Choroid plexus epithelial cell (primary cell): ENCODE measurements around the gene HHATL.

Source experiments
- DNase-seq: peaks from one replicate; pipeline ENCODE4 v3.0.0-alpha.2; 2010; ENCODE audit warnings: low read depth
- H3K4me3 ChIP-seq: 2 replicates; pipeline ENCODE4 v1.5.1; 2011; ENCODE audit warnings: low read depth, mild to moderate bottlenecking, control low read depth, low read length, moderate library complexity
- TF ChIP-seq, protein P1 (sequence below): conservative IDR thresholded peaks from 2 replicates; pipeline ENCODE4 v1.5.1; 2011; ENCODE audit warnings: low read depth, mild to moderate bottlenecking, control low read depth, inconsistent platforms, low read length, moderate library complexity

HHATL gene

DNA sequence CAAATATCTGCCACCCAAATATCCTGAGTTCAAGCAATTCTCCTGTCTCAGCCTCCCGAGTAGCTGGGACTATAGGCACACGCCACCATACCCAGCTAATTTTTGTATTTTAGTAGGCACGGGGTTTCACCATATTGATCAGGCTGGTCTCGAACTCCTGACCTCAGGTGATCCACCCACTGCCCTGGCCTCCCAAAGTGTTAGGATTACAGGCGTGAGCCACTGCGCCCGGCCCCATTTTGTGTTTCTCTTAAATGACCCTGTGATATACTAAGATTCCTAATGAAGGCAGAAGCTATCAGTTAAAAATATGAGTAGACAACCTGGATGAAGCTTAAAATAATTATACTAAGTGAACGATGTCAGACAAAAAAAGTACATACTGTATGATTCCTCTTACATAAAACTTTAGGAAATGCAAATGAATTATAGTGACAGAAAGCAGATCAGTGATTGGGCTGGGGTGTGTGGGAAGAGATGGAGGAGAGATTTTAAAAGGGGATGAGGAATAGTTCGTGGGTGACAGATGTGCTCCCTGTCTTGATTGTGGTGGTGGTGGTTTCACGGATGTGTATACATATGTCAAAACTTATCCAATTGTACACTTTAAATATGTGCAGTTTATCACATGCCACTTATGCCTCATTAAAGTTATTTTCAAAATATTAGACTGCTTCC lies 21.1 kb downstream of the HHATL start:
- TF ChIP-seq, protein P1, sequence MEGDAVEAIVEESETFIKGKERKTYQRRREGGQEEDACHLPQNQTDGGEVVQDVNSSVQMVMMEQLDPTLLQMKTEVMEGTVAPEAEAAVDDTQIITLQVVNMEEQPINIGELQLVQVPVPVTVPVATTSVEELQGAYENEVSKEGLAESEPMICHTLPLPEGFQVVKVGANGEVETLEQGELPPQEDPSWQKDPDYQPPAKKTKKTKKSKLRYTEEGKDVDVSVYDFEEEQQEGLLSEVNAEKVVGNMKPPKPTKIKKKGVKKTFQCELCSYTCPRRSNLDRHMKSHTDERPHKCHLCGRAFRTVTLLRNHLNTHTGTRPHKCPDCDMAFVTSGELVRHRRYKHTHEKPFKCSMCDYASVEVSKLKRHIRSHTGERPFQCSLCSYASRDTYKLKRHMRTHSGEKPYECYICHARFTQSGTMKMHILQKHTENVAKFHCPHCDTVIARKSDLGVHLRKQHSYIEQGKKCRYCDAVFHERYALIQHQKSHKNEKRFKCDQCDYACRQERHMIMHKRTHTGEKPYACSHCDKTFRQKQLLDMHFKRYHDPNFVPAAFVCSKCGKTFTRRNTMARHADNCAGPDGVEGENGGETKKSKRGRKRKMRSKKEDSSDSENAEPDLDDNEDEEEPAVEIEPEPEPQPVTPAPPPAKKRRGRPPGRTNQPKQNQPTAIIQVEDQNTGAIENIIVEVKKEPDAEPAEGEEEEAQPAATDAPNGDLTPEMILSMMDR = no peak
- no peak for DNase-seq

DNA sequence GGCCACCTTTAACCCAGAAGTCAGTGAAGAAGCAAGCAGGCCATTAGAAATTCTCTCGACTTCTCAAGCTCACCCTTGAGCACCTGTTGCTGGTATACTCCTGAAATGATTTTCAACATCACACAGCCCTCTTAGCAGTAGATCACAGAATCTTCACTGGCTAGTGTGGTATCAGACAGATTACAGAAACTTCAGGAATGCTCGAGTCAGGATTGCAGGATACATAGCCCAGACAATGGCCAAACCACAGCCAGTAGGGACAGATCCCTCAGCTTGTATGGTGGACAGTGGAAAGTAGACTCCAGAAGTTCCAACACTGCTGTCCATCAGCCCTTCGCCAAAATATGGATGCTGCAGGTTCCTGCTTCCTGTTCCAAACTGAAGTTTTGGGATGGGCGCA lies 21.8 kb downstream of the HHATL start:
- TF ChIP-seq, protein P1 = no peak
- peak; percentile 30 for DNase-seq
- no peak overlapping the region for H3K4me3 ChIP-seq

More for the DNA sequence above, 21.1 kb downstream of the HHATL start:
- no peak overlapping the region for H3K4me3 ChIP-seq

DNA sequence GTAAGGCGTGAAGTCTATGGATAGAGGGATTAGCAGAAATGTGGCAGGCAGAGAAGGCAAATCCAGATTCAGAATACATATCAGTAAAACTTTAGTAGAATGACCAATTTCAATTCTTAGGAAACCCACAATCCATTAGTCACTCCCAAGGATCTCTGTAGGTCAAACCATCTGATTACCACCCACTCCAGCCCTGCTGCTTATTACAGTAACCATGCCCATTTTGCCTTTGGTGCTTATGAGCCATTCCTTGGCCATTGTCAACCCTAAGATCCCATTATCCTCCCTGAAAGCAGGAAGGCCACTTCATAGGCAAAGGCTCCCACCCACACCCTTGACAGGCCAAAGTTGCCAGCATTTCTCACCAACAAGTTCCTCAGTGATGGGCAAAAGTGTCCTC lies 22.3 kb downstream of the HHATL start:
- no peak overlapping the region for H3K4me3 ChIP-seq
- peak; percentile 31 for DNase-seq
- TF ChIP-seq, protein P1 = no peak

DNA sequence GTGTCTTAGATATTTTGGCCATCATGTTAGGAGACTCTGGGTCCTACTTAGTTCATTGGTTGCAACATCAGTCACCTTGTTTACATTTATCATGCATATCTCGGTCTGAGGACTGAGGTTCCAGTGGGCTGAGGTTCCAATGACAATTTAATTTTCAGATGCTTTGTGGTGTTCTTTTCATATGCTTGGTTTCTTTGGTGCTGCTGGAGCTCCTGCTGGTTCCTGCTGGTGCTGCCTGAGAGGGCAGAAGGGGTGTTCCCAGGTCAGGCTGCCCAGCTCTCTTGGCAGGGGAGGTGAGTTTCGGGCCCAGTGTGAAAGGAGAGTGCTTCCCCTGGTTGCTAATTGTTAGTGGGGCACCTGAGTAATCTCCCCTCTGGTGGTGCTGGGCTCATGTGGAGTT lies 24.2 kb downstream of the HHATL start:
- DNase-seq = no peak
- TF ChIP-seq, protein P1 = no peak

DNA sequence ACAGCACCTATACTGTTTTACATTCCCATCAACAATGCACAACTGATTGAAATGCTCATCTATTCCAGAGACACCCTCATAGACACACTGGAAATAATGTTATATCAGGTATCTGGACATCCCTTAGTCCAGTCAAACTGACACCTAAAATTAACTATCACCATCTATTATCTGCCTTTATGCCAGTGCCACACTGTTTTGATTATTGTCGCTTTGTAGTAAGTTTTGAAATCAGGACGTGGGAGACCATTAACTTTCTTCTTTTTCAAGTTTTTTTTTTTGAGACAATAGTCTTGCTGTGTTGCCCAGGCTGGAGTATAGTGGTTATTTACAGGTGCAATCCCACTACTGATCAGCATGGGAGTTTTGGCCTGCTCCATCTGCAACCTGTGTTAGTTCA lies 26.7 kb downstream of the HHATL start:
- no peak for DNase-seq
- TF ChIP-seq, protein P1 = no peak
- H3K4me3 ChIP-seq = no peak overlapping the region

More for the DNA sequence above, 24.2 kb downstream of the HHATL start:
- H3K4me3 ChIP-seq = no peak overlapping the region

DNA sequence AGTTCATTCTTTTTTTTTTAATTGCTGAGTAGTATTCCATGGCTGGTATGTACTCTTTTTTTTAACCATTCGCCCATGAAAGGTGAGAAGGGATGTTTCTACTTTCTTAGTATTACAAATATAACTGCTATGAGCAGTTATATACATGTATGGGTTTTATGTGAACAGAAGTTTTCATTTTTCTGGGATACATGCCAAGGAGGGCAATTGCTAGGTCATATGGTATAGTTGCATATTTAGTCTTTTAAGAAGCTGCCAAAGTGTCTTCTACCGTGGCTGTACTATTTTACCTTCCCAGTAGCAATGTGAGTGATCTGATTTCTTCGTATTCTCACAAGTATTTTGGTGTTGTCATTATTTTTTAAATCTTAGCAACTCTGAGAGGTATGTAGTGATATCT lies 28.5 kb downstream of the HHATL start:
- peak; percentile 59 for DNase-seq
- TF ChIP-seq, protein P1 = no peak
- H3K4me3 ChIP-seq = no peak overlapping the region

DNA sequence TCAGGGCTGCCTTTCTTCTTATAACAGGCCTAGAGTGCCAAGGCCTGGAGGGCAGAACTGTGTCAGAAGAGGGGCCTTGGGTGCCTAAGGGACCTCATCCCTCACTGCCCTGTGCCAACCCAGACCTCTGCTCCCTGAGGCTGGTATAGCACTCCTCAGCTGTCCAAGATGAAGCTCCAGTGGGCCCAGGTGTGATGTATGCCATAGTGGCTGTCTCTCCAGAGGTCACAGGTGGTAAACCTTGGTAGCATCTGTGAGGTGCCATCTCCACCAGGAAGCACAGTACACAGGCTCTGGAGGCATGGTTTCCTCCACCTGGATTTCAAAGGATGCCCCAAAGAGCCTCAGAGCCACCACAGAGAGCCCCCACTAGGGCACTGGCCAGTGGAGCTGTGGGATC lies 29.5 kb downstream of the HHATL start:
- DNase-seq = no peak
- no peak overlapping the region for H3K4me3 ChIP-seq
- TF ChIP-seq, protein P1 = no peak
